HG02981 (cell line): ENCODE results near the gene TNNI3K.

Experiments used
- ATAC-seq: cut with Tn5 transposase; IDR thresholded peaks from one replicate; pipeline ENCODE4 v1.9.1; 2021; ENCODE audit warnings: mild to moderate bottlenecking, moderate library complexity; ENCODE audit not compliant: unreplicated experiment

The TNNI3K gene

GRCh38 chr1:74375376-74375775 lies 140.2 kb downstream of the TNNI3K start:
- no peak for ATAC-seq

GRCh38 chr1:74380252-74380651 lies 145.1 kb downstream of the TNNI3K start:
- ATAC-seq: no peak

GRCh38 chr1:74388855-74389254 lies 153.7 kb downstream of the TNNI3K start:
- ATAC-seq: no peak

GRCh38 chr1:74392186-74392585 lies 157.0 kb downstream of the TNNI3K start:
- no peak for ATAC-seq

- ATAC-seq: no peak
Observed at GRCh38 chr1:74392840-74393239, 157.7 kb downstream of the TNNI3K start.

GRCh38 chr1:74395571-74395970 lies 160.4 kb downstream of the TNNI3K start:
- no peak for ATAC-seq

GRCh38 chr1:74396462-74396861 lies 161.3 kb downstream of the TNNI3K start:
- no peak for ATAC-seq

GRCh38 chr1:74396933-74397332 lies 161.7 kb downstream of the TNNI3K start:
- no peak for ATAC-seq

GRCh38 chr1:74399249-74399648 lies 164.1 kb downstream of the TNNI3K start:
- ATAC-seq: peak; percentile 64

- no peak for ATAC-seq
Observed at GRCh38 chr1:74402873-74403272, 167.7 kb downstream of the TNNI3K start.

- no peak for ATAC-seq
Observed at GRCh38 chr1:74403606-74404005, 168.4 kb downstream of the TNNI3K start.

- no peak for ATAC-seq
Observed at GRCh38 chr1:74406759-74407158, 171.6 kb downstream of the TNNI3K start.

- ATAC-seq: no peak
Observed at GRCh38 chr1:74407902-74408301, 172.7 kb downstream of the TNNI3K start.

GRCh38 chr1:74412244-74412643 lies 177.1 kb downstream of the TNNI3K start:
- ATAC-seq: no peak

GRCh38 chr1:74415935-74416334 lies 180.7 kb downstream of the TNNI3K start:
- no peak for ATAC-seq

- no peak for ATAC-seq
Observed at GRCh38 chr1:74419611-74420010, 184.4 kb downstream of the TNNI3K start.

GRCh38 chr1:74420467-74420866 lies 185.3 kb downstream of the TNNI3K start:
- ATAC-seq: no peak

- no peak for ATAC-seq
Observed at GRCh38 chr1:74422421-74423292, 187.5 kb downstream of the TNNI3K start.

GRCh38 chr1:74423471-74423870 lies 188.3 kb downstream of the TNNI3K start:
- no peak for ATAC-seq

GRCh38 chr1:74425676-74426075 lies 190.5 kb downstream of the TNNI3K start:
- ATAC-seq: no peak

- no peak for ATAC-seq
Observed at GRCh38 chr1:74426208-74426937, 191.2 kb downstream of the TNNI3K start.

GRCh38 chr1:74427681-74428080 lies 192.5 kb downstream of the TNNI3K start:
- ATAC-seq: no peak
